Hepatic stellate cell (primary cell): ENCODE measurements around the gene NFIC.

ENCODE experiments used
- DNase-seq: peaks from one replicate; pipeline ENCODE4 v3.0.0; 2011; ENCODE audit warnings: low spot score

The NFIC gene

DNA sequence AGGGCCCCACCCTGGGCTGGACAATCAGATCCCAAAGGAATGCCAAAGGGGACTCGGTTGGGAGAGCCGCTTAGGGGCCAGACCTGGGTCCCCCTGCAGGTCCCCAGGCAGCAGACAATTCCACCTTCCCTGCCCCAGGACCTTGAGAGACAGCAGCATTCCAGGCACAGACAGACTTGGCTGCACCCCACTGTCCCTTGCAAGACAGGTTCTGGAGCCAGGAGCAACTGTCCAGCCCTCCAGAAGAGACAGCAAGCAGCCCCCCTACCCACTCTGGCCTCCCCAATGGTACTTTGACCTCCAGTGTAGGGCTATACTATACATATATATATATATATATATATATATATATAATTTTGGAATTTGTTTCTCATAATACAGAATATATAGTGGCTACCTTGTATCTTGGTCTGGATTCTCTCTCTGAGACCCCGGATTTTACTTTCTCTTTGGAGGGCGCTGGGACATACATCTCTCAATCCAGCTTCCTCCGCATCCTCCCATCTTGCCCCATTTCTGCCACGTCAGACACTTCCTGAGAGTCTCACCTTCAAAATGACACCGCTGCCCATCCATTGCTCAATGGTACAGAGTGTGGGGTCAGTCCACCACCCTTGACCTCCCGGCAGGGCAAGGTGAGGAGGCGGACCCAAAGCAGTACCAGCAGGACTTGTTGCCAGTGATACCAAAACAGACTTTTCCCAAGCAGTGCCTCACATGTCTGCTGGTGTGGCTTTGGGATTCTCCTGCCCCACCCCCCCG, 101.2 kb downstream of the NFIC start:
- DNase-seq = no peak

DNA sequence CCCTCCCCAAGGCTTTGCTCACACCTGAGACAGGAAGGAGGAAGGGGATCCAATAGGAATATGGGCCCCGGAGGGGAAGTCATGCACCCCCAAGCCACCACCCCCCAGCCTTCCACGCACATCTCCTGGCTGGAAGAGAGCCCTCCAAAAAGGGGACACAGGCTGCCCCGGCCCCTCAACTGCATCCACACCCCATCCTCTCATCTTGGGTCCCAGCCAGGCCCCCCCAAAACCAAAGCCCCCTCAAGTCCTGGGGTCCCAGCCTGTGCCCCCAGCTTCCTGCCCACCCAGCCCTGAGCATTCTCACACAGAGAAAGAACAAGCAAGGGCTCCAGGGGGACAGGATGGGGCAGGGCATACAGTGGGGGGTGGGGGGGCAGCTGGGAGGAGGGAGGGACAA, 101.8 kb downstream of the NFIC start:
- DNase-seq = no peak

DNA sequence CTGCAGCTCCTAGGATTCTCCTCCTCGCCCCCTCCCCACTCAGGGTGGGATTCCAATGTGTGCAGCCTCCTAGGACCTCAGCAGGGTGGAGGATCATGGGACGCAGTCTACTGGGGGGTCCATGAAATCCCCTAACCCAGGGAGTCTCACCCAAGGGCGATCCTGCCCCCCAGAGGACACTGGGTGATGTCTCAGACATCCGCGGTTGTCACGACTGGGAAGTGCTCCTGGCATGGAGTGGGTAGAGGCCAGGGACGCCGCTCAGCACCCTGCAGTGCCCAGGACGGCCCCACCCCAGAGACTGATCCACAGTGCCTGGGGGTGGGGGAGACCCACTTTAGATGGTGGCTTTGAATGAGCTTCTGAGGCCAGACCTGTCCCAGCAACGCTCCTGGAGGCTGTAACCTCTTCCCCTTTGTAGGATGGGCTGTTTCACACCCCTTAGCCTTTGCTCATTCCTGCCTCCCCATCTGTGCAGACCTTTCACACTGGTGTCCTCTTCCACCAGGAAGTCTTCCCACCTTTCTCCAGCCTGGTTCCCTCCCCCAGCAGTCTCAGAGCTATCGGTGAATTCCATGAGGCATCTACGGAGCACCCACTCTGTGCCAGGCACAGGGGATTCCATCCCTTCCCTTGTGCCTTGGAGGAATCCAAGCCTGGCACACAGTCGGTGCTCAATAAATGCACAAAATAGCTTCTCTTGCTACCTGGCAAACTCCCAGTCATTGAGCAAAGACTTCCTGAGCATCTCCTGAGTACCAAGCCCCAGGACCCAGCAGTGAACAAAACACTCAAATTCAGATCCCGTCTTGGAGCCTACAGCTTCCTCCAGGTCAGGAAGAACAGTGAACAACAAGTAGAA, 103.5 kb downstream of the NFIC start:
- DNase-seq = no peak

DNA sequence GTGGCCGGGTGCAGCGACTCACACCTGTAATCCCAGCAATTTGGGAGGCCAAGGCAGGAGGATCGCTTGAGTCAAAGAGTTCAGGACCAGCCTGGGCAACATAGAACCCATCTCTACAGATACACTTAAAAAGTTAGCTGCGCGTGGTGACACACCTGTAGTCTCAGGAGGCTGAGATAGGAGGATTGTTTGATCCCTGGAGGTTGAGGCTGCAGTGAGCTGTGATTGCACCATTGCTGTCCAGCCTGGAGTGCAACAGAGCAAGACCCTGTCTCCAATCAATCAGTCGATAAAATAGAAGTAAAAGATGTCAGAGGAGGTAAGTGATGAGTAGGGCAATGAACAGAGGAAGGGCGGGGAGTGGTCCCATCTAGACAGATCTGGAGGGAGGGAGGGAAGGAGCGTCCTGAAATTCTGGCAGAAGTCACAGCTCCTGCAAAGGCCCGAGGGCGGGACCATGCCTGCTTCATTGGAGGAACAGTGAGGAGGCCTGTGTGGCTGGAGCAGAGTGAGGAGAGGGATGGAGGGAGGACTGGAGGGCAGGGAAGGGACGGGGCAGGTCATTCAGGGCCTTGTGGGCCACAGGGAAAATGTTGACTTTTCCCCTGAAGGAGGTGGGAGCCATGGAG, 104.2 kb downstream of the NFIC start:
- DNase-seq = no peak

DNA sequence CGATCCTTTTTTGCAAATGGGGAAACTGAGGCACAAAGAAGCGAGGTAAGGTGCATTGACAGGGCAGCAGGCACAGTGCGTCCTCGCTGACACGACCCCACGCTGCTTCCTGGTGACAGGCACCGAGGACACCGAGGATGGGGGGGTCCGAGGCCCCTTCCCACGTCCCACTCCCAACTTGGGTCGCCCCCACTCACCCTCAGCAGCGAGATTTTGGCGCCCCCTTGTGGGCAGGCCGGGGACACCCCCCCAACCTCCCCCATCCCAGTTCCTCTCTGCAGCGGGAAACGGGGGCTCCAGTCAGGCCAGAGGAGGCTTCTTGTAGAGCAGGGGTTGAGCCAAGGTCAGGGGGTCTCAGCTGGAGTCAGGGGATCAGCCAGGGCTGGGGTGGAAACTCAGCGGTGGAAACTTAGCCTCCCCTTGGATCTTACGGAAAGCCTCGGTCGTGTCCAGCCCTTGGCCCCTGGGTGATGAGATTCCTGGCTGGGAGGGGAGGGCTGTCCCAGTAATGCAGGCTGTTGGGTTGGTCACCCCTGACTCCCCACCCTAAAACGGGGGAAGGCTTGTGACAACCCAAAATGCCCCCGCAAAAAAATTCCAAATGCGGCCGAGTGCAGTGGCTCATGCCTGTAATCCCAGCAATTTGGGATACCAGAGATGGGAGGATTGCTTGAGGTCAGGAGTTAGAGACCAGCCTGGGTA, 105.7 kb downstream of the NFIC start:
- DNase-seq = peak; percentile 63

DNA sequence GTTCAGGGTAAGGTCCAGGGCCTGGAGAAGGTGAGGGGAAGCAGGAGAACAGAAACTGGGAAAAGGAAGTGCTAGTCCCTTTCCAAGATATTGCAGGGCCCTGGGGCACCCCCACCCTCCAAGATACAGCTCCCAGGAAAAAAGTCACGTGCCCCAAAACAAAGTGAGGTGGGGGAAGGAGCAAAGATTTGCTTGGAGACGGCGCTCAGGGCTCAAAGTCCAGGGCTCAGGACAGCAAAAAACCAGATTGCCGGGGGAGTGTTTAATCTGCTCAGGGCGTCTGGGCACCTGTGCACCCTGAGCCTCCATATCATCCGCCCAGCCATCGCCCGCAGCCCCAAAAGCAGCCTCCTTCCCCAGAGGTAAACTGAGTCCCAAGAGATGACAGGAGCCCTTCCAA, 107.6 kb downstream of the NFIC start:
- no peak for DNase-seq

DNA sequence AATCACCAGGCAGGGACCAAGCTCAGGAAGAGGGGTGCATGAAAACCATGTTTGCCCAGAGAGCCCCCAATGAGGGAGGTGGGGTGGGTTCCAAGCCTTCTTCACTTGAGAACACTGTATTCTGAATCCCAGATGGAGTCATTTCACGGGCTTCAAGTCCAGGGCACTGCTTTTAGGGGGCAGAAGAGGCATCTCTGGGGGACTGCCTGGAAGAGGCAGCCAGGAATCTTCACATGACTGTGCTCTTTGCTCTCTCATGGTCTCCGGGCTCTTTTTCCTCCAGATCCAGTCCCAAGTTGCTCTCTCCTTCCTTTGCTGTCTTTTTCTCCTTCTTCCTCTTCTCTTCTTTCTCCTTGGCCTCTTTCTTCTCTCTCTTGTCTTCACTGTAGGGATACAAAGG, 108.2 kb downstream of the NFIC start:
- DNase-seq = no peak

DNA sequence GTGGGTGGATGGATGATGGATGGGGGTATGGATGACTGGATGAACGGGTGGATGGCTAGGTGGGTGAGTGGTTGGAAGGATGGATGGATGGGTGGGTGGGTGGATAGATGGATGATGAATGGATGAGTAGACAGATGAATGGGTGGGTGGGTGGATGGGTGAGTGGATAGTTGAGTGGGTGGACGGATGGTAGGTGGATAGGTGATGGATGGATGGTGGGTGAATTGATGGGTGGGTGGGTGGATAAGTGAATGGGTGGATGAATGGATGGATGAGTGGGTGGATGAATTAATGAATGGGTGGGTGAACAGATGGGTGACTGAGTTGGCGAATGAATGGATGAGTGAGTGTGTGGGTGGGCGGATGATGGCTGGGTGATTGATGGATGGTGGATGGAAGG, 109.1 kb downstream of the NFIC start:
- no peak for DNase-seq

DNA sequence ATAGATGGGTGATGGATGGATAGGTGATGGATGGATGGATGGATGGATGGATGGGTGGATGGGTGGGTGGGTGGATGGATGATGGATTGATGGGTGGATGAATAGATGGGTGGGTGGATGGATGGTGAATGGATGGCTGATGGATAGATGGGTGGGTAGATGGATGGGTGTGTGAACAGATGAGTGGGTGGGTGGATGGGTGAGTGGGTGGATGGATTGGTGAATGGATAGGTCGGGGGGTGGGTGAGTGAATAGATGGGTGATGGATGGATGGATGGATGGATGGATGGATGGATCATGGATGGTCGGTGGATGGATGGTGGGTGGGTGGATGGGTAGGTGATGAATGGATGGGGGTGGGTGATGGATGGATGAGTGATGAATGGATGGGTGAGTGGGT, 110.4 kb downstream of the NFIC start:
- DNase-seq = no peak

DNA sequence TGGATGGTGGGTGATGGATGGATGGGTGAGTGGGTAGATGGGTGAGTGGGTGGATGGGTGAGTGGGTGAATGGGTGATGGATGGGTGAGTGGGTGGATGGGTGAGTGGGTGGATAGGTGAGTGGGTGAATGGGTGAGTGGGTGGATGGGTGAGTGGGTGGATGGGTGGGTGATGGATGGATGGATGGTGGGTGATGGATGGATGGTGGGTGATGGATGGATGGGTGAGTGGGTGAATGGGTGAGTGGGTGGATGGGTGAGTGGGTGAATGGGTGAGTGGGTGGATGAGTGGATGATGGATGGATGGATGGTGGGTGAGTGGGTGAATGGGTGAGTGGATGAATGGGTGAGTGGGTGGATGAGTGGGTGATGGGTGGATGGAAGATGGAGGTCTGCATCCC, 111.1 kb downstream of the NFIC start:
- no peak for DNase-seq

DNA sequence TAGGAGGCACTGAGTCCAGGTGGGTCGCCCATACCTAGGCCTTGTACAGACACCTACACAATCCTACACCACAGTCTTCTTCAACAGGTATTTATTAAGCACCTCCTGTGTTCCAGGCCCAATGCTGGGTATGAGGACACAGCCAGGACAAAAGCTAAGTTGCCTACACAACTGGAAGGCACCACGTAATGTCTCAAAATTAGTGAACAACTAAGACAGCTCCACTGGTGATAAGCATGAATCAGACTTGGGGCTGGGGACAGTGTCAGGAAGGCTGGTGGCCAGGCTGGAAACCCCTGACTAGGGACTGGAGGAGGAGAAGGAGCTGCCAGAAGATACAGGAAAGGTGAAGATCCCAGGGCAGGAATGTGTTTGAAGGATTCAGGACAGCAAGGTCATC, 111.6 kb downstream of the NFIC start:
- no peak for DNase-seq

DNA sequence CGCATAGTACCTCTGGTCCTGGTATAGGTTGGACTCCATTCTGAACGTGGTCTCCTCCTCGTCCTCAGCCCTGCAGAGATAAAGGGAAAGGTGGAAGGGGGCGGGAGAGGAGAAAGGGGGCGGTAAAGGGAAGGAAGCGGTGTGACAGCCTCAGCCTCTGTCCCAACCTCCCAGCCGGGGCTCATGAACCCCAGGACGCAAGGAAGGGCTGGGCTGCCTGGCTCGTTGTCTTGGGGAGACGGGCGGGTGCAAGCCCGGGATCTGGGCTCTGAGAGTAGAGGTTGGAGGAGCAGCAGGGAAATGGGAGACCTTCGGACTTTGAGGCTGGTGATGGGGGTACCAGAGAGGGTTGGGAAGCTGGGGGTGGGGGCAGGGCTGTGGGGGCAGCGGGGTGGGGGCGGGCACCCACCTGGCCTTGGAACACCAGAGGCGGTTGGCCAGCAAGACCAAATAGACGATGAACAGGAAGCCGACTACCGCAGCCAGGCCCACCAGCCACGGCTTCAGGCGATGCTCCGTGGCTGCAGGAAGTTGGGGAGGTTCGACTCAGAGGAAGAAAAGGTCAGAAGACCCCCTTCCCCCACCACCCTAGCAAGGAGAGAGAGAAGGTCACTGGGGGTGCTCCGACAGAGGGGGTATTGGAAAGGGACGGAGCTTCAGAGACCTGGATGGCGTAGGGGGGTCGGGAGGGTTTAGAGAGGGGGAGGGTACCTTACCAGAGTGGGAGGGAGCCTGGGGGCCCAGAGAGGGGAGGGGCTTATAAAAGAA, 112.2 kb downstream of the NFIC start:
- DNase-seq = no peak

DNA sequence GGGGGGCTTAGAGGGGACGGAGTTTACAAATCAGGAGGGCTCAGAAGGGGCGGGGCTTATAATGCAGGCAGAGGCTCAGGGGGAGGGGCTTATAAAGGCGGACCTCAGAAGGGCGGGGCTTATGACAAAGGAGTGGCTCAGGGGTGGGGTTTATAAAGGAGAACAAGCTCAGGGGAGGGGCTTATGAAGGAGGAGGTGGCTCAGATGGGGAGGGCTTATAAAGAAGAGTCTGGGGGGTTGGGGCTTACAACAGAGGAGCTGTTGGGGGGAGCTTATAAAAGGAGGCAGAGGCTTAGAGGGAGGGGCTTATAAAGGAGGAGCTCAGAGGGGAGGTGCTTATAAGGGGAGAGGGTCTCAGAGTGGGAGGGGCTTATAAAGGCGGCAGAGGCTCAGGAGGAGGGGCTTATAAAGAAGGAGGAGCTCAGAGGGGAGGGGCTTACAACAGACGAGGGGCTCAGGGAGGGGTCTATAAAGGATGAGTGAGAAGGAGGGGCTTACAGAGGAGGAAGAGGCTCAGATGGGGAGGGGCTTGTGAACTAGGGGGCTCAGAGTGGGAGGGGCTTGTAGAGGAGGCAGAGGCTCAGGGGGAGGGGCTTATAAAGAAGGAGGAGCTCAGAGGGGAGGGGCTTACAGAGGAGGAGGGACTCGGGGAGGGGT, 112.9 kb downstream of the NFIC start:
- peak; percentile 54 for DNase-seq

DNA sequence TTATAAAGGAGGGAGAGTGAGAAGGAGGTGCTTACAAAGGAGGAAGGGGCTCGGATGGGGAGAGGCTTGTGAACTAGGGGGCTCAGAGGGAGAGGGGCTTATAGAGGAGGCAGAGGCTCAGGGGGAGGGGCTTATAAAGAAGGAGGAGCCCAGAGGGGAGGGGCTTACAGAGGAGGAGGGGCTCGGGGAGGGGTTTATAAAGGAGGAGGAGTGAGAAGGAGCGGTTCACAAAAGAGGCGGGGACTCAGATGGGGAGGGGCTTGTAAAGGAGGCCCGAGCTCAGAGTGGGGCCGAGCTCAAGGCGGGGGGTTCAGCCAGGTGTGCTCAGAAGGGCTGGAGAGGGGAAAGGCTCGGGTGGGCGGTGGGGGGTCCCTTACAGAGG, 113.4 kb downstream of the NFIC start:
- DNase-seq = no peak

DNA sequence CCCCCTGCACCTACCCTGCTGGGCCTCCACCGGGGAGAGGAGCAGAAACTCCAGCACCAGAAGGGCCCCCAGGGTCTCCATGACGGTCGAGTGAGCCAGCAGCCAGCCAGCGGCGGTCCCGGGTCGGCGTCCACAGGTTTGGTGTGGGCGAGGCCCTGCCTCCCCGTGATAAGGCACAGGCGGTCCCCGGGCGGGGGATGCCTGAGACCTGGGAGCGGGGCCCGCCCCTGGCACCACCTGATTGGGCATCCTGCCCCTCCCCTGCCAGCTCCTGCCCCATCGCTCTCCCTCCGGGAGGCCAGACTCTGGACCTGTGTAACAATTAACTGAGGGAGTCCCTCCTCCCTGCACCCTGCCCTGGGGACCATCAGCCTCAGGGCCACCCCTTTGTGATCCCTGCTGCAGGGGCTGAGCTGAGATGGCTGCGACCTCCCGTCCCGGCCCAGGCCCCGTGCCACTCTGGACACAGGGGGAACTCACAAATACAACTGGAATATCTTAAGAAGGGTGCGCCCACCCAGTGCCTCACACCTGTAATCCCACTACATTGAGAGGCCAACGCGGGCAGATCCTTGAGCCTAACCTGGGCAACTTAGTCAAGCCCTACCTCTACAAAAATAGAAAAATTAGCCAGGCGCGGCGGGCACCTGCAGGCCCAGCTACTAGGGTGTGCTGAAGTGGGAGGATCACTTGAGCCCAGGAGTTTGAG, 114.2 kb downstream of the NFIC start, which contains the start of gene SMIM24:
Gene SMIM24, minus strand, starts transcription at position 143 of the 709 bp plus-strand sequence. Its CDS starts 62 bp downstream, at position 81.
- no peak for DNase-seq

DNA sequence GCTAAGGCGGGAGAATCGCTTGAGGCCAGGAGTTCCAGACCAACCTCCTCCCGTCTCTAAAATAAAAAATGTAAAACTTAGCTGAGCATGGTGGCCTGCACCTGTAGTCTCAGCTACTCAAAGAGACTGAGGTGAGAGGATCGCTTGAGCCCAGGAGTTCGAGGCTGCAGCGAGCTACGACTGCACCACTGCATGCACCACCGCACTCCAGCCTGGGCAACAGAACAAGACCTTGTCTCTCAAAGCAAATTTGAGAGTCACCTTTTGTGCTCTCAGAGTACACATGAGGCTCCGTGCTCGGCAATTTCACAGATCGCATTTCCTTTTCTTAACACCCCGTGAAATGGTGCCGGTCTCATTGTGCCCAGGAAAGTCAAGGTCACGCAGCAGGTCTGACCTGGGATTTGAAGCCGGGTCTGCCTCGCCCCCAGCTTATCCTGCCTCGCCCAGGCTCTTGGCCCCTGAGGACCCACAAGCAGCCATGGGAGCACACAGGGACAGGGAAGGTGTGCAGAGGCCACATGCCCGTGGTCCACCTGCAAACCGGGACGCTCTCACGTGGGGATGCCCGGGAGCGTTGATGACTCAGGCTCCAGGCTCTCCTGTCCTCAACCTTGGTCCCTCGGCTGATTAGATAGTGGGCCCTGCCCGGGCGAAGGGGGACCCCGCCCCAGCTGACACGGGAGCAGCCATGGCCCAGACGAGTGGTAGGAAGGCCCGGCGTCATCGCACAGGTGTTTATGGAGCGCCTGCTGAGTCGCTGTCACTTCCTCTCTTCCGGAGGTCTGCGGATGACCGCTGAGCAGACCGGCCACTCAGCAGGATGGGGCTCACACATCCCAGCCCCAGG, 115.1 kb downstream of the NFIC start:
- DNase-seq = no peak

DNA sequence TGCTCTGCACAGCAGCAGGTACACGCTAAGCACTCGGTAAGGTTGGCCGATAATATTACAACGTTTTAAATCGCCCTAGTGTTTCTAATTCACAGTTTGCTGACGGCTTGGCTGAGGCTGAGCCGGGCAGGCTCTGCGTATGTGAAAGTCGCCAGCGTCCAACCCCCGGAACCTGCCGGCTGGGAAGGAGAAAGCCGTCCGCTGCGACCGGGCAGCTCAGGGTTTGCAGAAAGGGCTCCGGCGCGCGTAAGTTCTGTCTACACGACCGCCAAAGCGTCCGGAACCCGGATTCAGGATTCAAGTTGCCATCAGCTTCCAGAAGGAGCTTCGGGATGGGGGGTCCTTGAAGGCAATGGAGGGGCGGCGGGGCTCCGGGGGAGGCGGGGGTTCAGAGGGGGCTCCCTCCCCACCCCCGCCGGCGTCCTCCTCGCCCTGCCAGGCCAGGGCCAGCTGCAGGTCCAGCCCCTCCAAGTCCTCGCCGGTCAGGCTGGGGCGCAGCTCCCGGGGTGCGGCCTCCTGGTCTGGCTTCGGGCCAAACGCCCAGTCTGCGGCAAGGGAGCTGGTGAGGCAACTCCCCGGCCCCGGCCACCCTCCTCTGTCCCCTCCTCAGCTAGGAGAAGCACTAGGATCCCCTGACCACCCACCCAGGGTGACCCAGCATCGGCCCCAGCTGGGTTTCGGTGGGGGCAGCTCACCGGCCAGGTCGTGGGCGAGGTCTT, 116.3 kb downstream of the NFIC start:
- DNase-seq = no peak

DNA sequence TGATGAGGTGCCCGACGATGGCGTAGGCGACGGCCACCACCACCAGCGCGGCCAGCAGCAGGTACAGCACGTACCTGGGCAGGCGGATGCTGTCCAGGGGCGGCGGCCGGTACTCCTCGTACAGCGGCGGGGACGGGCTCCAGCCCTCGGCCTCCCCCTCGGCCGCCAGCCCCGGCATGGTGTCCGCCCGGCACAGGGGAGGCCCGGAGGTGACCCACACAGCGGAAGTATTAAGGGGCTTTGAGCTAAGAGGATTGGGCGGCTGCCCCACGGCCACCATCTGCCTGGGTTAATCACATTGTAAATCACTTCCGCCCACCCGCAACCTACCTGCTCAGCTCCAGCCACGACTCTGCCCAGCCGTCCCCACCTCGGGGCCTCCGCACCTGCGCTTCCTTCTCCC, 116.8 kb downstream of the NFIC start, which contains the start of gene SMIM44:
Gene SMIM44, minus strand, starts transcription at position 216 of the 403 bp plus-strand sequence. Its CDS starts 38 bp downstream, at position 178.
- DNase-seq = no peak
